ENCODE data around the gene EZR. TPM values are rescaled to one million over a fixed set of nuclear protein-coding genes. Genes with fewer than 3 reads are reported as not detected.

The EZR gene
- total and polyA plus RNA-seq, 2 experiments from 2014 or later, result 399 to 623 TPM

GRCh38 chr6:158847786-158848185 lies 28.6 kb upstream of the EZR start:
- Histone ChIP-seq H3K4me3 (no peak overlapping the region), H3K36me3 (replicated peaks; ENCODE audit: insufficient read depth, low read depth) (no peaks in the 10 kb centered on the region), H4K20me1 (ENCODE audit: insufficient read depth, poor library complexity, severe bottlenecking) (no peaks in the 10 kb centered on the region), H3K4me2 (no peak overlapping the region), H3K27me3 (no peaks in the 10 kb centered on the region), H3K4me1 (ENCODE audit: insufficient read depth) (peaks cover 28% of the 10 kb centered on the region), H3K79me2 (no peaks in the 10 kb centered on the region), H3K27ac (peak overlapping the region; percentile 98), H3K9me2 (replicated peaks; ENCODE audit: insufficient read depth) (no peaks in the 10 kb centered on the region), H3K9me3 (ENCODE audit: low read depth) (no peaks in the 10 kb centered on the region), H2AFZ (no peak overlapping the region)
- 82% methylated on average over 4 of the region's 4 CpGs for WGBS (ENCODE audit: low lambda C conversion rate, missing lambda C conversion rate)
- TF ChIP-seq EZH2phosphoT487 (IDR thresholded peaks at IDR 0.05; ENCODE audit: low read depth, severe bottlenecking, unreplicated experiment) (no peak), CTCF (IDR thresholded peaks at IDR 0.05; ENCODE audit: poor library complexity) (no peak), EZH2 (IDR thresholded peaks at IDR 0.05; ENCODE audit: borderline replicate concordance) (no peak)
- DNase-seq (ENCODE audit: low spot score), result no peak

GRCh38 chr6:158847012-158847529 lies 27.9 kb upstream of the EZR start:
- Histone ChIP-seq H3K4me3 (no peak overlapping the region), H2AFZ (no peak overlapping the region), H3K36me3 (replicated peaks; ENCODE audit: insufficient read depth, low read depth) (no peaks in the 10 kb centered on the region), H3K27ac (no peak overlapping the region), H3K4me2 (no peak overlapping the region), H3K9me3 (ENCODE audit: low read depth) (no peaks in the 10 kb centered on the region), H3K79me2 (no peaks in the 10 kb centered on the region), H3K4me1 (ENCODE audit: insufficient read depth) (peaks cover 21% of the 10 kb centered on the region), H4K20me1 (ENCODE audit: insufficient read depth, poor library complexity, severe bottlenecking) (no peaks in the 10 kb centered on the region), H3K9me2 (replicated peaks; ENCODE audit: insufficient read depth) (no peaks in the 10 kb centered on the region), H3K27me3 (no peaks in the 10 kb centered on the region)
- no peak for DNase-seq (ENCODE audit: low spot score)
- WGBS (ENCODE audit: low lambda C conversion rate, missing lambda C conversion rate), result 84% methylated on average over 11 of the region's 11 CpGs
- TF ChIP-seq CTCF (IDR thresholded peaks at IDR 0.05; ENCODE audit: poor library complexity) (no peak), EZH2phosphoT487 (IDR thresholded peaks at IDR 0.05; ENCODE audit: low read depth, severe bottlenecking, unreplicated experiment) (no peak), EZH2 (IDR thresholded peaks at IDR 0.05; ENCODE audit: borderline replicate concordance) (no peak)

- Histone ChIP-seq H3K79me2 (no peaks in the 10 kb centered on the region), H3K4me2 (peak overlapping the region; percentile 26), H3K27me3 (no peaks in the 10 kb centered on the region), H3K4me1 (ENCODE audit: insufficient read depth) (peaks cover 4% of the 10 kb centered on the region), H3K4me3 (no peak overlapping the region), H4K20me1 (ENCODE audit: insufficient read depth, poor library complexity, severe bottlenecking) (no peaks in the 10 kb centered on the region), H3K9me3 (ENCODE audit: low read depth) (no peaks in the 10 kb centered on the region), H3K27ac (peak overlapping the region; percentile 61), H3K36me3 (replicated peaks; ENCODE audit: insufficient read depth, low read depth) (no peaks in the 10 kb centered on the region), H3K9me2 (replicated peaks; ENCODE audit: insufficient read depth) (no peaks in the 10 kb centered on the region), H2AFZ (no peak overlapping the region)
- DNase-seq (ENCODE audit: low spot score), result no peak
- 48% methylated on average over 10 of the region's 10 CpGs for WGBS (ENCODE audit: low lambda C conversion rate, missing lambda C conversion rate)
- TF ChIP-seq EZH2phosphoT487 (IDR thresholded peaks at IDR 0.05; ENCODE audit: low read depth, severe bottlenecking, unreplicated experiment), result no peak
- TF ChIP-seq CTCF (IDR thresholded peaks at IDR 0.05; ENCODE audit: poor library complexity), result no peak
These were observed 24.8 kb upstream of the EZR start for GRCh38 chr6:158843751-158844683.
